ENCODE results near the gene PRM1. TPM values are rescaled to one million over a fixed set of nuclear protein-coding genes. Genes with fewer than 3 reads are reported as not detected.

Gene PRM1
- total and polyA plus RNA-seq, 2 of the 13 experiments (the other 11 are each of a cell fraction or from before 2014, with no cell fraction given) = not detected

DNA sequence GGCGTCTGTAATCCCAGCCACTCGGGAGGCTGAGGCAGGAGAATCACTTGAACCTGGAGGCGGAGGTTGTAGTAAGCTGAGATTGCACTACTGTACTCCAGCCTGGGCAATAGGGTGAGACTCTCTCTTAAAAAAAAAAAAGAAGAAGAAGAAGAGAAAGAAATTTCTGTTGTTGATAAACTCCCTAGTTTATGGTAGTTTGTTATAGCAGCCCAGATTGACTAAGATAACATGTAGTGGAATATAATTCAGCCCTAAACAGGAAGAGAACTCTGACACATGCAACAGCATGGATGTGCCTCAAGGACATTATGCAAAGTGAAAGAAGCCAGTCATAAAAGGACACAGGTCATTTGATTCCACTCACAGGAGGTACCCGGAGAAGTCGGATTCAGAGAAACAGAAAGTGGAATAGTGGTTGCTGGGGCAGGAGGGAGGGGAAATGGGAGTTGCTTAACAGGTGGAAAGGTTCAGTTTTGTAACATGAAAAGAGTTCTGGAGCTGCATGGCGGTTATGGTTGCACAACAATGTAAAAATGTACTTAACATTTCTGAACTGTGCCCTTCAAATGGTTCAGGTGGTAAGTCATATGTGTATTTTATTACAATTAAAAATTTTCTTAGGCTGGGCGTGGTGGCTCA lies 26.0 kb upstream of the PRM1 start (continued):
- TF ChIP-seq, protein P1, sequence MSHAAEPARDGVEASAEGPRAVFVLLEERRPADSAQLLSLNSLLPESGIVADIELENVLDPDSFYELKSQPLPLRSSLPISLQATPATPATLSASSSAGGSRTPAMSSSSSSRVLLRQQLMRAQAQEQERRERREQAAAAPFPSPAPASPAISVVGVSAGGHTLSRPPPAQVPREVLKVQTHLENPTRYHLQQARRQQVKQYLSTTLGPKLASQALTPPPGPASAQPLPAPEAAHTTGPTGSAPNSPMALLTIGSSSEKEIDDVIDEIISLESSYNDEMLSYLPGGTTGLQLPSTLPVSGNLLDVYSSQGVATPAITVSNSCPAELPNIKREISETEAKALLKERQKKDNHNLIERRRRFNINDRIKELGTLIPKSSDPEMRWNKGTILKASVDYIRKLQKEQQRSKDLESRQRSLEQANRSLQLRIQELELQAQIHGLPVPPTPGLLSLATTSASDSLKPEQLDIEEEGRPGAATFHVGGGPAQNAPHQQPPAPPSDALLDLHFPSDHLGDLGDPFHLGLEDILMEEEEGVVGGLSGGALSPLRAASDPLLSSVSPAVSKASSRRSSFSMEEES (CRISPR knock-in tag; IDR thresholded peaks at IDR 0.05) = peak; percentile 55
- TF ChIP-seq ZNF530 (CRISPR knock-in tag; IDR thresholded peaks at IDR 0.05; ENCODE audit: low read depth) = no peak
- TF ChIP-seq ZNF552 (CRISPR knock-in tag; IDR thresholded peaks at IDR 0.05; ENCODE audit: borderline replicate concordance) = no peak
- peak; percentile 67; the same call in 1 of the 2 replicates for TF ChIP-seq TCF7 (IDR thresholded peaks at IDR 0.05; ENCODE audit: low read depth)
- no peak; the same call in 1 of the 2 replicates for TF ChIP-seq JUN (CRISPR knock-in tag; IDR thresholded peaks at IDR 0.05)
- TF ChIP-seq HMG20B (CRISPR knock-in tag; conservative IDR thresholded peaks at IDR 0.05) = 0 out of 2 replicates have a peak, but pooled peaks have one; percentile 38
- no peak for TF ChIP-seq ZNF30 (CRISPR knock-in tag; IDR thresholded peaks at IDR 0.05)
- no peak for TF ChIP-seq ZNF138 (CRISPR knock-in tag; IDR thresholded peaks at IDR 0.05; ENCODE audit: low read depth)
- TF ChIP-seq, protein P2, sequence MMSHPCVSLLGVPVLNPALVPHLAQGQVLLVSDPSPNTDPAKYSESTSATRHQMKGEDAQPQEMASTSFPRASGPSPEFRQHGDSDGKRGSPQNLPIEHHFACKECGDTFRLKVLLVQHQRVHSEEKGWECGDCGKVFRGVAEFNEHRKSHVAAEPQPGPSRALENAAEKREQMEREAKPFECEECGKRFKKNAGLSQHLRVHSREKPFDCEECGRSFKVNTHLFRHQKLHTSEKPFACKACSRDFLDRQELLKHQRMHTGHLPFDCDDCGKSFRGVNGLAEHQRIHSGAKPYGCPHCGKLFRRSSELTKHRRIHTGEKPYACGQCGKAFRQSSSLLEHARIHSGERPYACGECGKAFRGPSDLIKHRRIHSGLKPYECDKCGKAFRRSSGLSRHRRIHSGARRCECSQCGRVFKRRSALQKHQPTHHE (CRISPR knock-in tag; IDR thresholded peaks at IDR 0.05; ENCODE audit: borderline replicate concordance) = peak; percentile 66; the same call in 1 of the 2 replicates
- TF ChIP-seq ZNF589 (CRISPR knock-in tag; conservative IDR thresholded peaks at IDR 0.05) = no peak
- TF ChIP-seq SNAI1 (CRISPR knock-in tag; IDR thresholded peaks at IDR 0.05; ENCODE audit: borderline replicate concordance) = no peak
- no peak for TF ChIP-seq FIP1L1 (IDR thresholded peaks at IDR 0.05; ENCODE audit: borderline replicate concordance, insufficient read depth, low read depth, low read length)
- TF ChIP-seq MEIS2 (CRISPR knock-in tag; IDR thresholded peaks at IDR 0.05) = peak; percentile 38; the same call in 1 of the 2 replicates
- TF ChIP-seq HNRNPH1 (optimal IDR thresholded peaks at IDR 0.05; ENCODE audit: low read depth, low read length) = no peak
- peak; percentile 34 for TF ChIP-seq MED8 (CRISPR knock-in tag; IDR thresholded peaks at IDR 0.05; ENCODE audit: insufficient replicate concordance)
- TF ChIP-seq ZBTB49 (CRISPR knock-in tag; IDR thresholded peaks at IDR 0.05; ENCODE audit: borderline replicate concordance) = no peak
- peak; percentile 99 for TF ChIP-seq CEBPG (CRISPR knock-in tag; IDR thresholded peaks at IDR 0.05)
- TF ChIP-seq ZNF260 (CRISPR knock-in tag; IDR thresholded peaks at IDR 0.05; ENCODE audit: borderline replicate concordance, low read depth) = no peak
- TF ChIP-seq SAP130 (CRISPR knock-in tag; IDR thresholded peaks at IDR 0.05; ENCODE audit: low read depth) = peak; percentile 88
- TF ChIP-seq PPARG (CRISPR knock-in tag; conservative IDR thresholded peaks at IDR 0.05) = peak; percentile 82
- TF ChIP-seq TBL1XR1 (IDR thresholded peaks at IDR 0.05; ENCODE audit: borderline replicate concordance, low read length, partially characterized antibody) = peak; percentile 87
- TF ChIP-seq, protein P3, sequence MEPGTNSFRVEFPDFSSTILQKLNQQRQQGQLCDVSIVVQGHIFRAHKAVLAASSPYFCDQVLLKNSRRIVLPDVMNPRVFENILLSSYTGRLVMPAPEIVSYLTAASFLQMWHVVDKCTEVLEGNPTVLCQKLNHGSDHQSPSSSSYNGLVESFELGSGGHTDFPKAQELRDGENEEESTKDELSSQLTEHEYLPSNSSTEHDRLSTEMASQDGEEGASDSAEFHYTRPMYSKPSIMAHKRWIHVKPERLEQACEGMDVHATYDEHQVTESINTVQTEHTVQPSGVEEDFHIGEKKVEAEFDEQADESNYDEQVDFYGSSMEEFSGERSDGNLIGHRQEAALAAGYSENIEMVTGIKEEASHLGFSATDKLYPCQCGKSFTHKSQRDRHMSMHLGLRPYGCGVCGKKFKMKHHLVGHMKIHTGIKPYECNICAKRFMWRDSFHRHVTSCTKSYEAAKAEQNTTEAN (CRISPR knock-in tag; conservative IDR thresholded peaks at IDR 0.05) = peak; percentile 83
- no peak for TF ChIP-seq BRD4 (CRISPR knock-in tag; IDR thresholded peaks at IDR 0.05)
- TF ChIP-seq ARNT (IDR thresholded peaks at IDR 0.05) = no peak
- TF ChIP-seq DMAP1 (CRISPR knock-in tag; IDR thresholded peaks at IDR 0.05) = peak; percentile 82
- no peak for TF ChIP-seq ZNF577 (CRISPR knock-in tag; IDR thresholded peaks at IDR 0.05; ENCODE audit: borderline replicate concordance, low read depth)
